Measurements from ENCODE around the gene SEMA3C.

SEMA3C gene

DNA sequence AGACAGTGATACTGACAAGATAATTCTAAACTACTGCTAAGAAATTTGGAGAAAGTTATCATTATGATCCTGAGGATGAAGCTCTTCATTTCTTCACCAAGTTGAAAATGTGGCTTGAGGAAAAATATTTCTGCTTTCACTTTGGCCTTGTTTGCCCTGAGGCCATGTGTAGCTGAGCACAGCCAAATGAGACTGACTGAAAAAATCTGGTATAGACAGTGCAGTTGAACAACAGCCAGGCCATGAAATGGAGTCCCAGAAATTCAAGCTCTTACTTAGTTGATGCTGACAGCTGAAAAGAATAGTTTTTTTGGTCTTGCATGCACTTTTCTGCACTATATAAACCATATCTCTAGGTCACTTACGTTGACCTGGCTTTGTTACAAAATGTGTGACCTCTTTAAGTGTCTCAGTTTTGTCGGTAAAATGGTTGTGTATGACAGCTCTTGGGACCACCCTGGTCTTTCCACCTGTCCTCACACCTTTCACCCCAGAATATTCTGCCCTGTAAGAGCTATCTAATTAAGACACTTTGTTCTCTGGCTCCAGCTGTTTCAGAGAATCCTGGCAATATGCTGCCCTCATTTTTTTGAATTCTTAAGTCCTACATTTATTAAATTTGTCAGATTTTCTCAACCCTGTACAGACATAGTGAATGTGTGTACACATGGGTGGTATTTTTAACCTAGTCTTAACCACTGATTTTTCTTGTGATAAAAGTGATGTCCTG lies 189.1 kb downstream of the SEMA3C start:
- DNase-seq: no peak

DNA sequence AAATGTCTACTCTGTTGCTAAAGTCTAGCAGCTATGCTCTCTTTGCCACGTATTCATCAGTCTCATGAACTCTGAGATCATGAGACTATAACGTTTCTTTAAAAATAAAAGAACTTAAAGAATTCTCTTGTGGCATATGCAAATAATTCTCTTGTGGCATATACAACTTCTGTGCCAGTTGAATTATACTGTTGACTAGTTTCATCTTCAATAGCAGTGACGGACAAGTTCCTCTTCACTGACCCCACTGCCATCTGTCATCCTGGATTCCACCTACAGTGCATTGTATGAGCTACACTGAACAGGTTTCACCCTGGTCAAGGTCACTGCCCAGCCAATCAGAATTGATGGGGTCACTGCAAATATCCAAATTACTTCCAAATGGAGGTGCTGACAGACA lies 192.2 kb downstream of the SEMA3C start:
- no peak for DNase-seq

DNA sequence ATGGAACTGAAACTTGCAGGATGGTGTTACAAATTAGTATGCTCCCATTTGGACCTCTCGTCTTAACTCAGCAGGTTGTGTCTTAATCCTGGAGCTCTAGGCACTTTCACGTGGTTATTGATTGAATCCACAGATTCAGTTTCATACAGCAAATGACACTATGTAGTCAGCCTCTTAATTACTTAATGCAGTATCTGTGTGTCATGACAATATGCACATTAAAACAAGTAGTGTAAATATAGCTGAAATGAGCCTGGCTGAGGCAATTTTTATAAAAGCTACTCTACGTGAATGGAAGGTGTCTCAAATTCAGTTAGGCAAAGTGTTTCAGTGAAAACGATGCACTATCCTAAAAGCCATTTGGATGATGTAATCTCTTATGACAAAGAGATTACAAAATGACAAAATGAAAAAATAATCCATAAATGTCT lies 193.7 kb downstream of the SEMA3C start:
- DNase-seq: peak; percentile 50

DNA sequence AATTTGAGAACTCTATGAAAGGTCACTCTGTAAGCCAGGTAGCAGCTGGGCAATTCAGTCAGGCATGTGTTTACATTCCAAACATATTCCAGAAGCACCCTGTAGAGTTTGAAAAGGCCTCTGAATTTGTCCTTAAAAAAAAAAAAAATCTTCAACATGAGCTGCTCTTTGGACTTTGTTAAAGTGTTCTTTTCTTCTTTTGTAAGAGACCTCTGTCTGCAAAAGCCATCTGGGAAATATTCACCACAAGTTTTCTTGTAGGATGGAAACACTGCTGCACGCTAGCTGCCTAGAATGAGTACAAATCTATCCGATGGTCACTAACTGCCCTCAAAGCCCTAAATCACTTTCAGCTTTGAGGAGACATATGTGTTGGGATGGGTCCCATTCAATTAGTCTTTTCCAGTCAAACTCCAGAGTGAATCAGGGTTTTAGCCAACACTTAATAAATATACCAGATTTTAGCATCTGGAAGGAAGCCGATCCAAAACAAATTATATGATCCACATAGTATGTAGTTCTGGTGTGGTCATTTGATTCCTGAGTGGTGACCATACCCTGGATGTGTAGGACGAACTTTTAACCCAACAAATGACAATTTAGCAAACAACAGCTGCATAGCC lies 194.5 kb downstream of the SEMA3C start:
- no peak for DNase-seq

DNA sequence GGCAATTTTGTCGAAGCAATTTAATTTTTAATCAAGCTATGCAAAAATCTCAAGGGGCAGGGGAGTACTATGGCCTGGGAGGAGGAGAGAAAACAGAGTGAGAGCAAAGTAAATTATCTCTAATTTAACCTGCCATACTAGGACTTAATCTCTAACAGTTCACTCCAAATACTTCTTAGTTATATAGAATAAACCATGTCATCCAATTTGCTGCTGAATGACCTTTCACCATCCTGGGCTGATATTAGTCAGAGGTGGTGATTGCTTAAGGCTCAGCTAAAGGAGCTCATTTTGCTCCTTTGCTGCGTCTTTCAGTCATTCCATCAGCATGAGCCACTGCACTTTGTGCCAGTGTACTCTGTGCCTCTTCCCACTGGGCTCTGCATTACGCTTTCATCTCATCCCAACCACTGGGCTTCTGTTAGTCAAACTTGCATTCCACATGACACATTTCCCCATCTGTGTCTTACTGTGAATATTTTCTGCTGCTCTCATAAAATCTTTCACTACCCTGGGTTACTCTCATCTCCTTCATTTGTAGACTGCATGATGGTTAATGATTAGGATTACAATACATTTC lies 196.1 kb downstream of the SEMA3C start:
- no peak for DNase-seq

DNA sequence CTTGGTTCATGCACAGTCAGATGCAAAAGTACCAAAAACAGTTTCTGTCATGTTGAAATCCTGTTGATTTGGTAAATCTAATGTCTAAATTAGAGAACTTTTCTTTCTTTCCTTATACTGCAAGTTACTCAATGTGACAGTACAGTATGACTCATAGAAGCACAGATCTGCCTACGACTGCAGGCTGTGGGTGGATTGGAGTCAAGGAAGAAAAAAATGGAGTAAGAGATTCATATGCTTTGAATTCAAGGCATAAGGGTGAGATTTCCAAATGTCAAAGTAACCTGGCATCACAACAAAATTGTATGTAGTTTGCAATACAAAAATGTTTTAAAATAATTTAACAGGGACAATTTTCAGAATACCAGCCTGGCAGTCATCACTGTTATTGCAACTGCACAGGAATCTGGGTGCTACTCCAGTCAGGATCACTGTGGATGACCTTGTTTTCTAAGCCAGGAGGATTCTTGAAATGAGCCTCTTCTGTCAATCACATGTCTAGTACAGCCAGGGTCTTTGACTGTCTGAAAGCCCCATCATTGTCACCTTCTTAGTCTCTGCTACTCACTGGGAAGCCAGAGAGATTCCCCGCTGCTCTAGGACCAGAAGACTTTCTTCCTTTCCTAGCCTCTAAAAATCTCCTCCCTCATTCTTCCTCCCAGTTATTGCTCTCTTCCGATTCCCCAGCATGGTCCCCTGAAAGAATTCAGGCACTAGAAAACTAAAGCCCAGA lies 196.8 kb downstream of the SEMA3C start:
- no peak for DNase-seq

DNA sequence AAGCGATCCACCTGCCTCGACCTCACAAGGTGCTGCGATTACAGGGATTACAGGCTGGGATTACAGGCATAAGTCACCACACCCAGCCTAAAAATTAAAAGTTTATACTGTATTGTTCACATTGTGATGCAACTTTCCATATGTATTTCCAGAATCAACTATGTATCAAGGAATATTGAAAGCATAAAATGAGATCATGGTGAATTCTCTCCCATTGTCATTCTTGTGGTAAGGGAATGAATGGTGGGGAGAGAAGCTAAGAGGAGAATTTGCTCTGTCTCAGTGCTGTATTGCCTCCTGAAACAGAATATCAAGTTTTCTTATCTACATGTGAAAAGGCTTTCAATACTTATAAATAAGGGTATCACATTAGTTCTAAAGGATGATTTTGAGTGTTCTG lies 198.7 kb downstream of the SEMA3C start:
- DNase-seq: no peak

DNA sequence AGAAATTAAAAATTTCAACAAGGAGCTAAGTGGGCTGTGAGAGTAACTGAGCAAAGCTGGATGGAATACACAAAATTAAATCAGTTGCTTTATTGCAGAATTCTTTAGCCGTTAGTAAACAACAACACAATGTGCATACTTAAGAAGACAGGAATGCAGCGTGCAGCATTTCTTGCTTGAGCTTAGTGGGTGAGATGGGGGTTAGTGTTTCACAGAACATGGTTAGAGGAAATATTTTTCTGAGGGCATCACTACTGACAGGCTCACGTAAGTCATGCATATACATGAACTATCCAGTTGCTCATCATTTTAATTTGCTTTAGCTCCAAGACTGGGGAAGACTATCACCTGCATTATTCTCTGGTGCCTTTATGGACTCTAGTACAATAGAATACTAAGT lies 199.6 kb downstream of the SEMA3C start:
- DNase-seq: no peak

DNA sequence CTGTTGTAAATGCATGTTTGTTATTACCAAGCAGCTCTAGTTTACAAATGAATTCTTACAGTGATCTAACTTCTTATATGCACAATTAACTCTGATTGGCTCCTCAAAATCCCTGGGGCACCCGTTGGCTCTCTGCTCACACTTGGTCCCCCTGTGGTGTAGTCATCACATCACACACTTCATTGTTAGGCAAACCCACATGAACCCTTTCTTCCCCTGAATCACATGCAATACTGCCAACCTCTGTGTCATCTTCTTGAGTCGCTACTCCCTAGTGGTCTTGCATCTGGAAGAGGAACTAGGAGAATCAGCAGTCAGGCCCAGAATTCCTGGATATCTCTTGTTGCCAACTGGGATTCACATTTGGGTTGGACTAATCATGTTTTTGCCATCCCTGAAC lies 207.3 kb downstream of the SEMA3C start:
- DNase-seq: no peak

DNA sequence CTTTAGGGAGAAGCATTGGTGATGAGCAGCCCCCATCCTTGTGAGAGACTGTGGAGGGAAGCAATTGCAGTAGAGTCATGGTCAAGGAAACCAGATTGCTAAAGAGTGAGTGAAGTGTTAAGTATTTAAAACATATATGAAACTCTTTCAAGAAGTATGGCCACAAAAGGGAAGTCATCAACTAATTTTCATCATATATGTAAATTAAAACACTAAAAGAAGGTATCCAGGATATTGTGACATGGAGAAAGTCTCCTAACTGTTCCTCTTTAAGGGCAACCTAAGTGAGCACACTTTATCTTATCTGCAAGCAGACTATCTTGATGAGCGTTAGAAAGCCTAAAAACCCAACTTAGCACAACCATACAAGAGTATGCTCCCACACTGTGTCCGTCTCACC lies 210.7 kb downstream of the SEMA3C start:
- no peak for DNase-seq

DNA sequence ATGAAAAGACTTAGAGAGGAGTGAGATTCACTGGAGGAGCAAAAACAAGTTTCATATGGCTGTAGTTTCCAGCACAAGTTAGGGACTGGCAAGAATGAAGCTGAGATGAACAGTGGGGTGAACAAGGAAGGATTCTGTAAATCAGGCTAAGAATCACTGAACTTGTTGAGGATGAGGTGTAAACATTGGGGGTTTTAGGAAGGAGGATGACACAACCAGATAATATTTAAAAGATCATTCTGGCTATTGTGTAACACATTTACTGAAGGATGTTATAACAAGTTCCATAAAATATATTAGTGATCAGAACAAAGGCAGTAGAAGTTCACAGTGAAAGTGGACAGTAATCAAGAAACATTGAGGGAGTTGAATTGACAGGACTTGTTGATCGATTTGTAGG lies 211.5 kb downstream of the SEMA3C start:
- DNase-seq: no peak

DNA sequence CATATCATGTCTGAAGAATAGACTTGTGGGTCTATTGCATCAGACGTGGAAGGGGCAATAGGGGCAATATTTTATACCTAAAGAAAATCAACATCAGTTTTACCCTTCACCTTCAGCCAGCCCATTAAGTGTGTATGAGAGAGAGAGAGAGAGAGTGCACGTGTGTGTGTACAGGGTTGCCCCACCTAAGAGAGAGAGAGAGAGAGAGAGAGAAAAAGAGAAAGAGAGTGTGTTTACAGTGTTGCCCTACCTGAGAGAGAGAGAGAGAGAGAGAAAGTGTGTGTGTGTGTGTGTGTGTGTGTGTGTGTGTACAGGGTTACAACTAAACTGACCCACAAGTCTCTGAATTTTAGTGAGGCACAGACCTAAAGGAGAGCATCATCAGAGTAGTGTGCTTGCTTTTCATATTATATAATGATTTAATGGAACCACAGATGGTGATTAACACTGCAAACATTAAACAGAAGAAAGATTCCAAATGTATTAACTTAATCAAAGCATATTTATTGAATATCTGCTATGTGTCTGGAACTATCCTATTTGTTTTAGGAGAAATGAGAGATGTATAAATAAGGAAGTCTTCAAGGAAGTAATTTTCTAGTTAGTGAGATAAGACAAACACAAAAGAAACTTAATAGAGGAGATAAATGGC lies 213.6 kb downstream of the SEMA3C start:
- DNase-seq: no peak

DNA sequence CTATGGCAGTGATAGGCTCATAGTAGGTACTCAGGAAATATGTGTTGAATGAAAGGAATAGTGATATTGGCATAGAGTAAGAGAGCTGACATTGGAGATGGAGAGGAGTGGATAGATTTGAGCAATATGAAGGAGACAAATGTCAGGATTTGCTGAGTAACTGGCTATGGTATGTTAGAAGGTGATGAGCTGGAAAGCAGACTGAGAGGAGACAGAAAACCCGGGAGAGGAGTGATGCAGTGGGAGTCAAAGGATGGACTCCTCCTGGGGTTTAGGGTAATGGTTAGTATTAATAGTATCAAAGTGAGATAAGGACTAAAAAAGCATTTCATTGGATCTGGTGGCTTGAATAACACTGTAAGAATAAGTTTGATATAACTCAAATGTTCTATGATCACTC lies 215.6 kb downstream of the SEMA3C start:
- no peak for DNase-seq

DNA sequence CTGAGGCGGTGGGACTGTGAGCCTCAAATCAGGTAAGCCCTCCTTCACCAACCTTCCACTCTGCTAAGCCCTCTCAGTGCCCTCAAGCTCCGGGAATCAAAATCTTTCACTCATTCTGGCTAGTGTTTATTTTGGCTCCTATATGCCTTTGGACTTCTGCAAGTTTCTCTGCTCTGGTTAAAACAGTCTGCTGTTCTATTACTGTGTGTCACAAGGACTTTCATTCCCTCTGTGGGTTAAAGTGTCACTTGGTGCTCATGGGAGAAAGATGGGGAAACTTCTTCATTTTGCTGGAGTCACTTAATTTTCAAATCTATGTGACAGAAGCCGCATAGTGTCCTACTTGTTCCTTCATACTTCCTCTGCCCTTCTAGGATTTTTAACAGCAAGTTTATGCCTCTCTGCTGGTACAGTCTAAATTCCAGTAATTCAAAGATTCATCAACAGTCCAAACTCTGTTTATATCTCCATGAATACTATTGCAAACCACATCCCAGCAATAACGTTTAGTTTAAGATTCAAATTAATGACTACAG lies 219.1 kb downstream of the SEMA3C start:
- DNase-seq: no peak

DNA sequence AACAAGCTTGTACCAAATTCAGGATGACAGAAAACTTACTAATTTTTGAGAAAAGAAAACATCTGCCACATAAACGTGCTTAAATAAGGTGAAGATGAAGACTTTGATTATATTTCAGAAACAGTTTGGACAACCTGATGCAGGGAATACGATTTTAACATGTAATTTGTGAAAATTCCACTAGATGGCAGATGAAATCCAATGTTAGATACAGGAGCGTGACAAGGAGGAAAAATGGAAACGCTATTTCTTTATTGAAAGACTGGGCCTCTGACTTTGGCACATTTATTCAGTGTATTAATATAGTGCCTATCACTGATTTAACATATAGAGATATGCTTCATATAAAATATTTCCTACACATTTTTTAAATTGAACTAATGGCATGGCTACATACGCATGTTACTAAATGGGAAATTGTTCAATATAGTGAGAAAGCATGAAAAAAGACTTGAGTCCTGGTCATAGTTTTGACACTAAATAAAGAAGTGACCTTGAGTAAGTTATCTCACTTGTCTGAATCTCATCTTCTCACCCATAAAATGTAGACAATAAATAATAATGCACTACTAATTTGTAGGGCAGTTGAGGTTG lies 219.7 kb downstream of the SEMA3C start:
- peak; percentile 69 for DNase-seq

All from NCI-H2171 treated with DMSO at 0.1 percent for 48 hours (cell line).